ENCODE data around the gene PPP2R3A.
"Not testable (repeated sequence)": the region's sequence is repeated elsewhere in the genome, so short reads cannot be mapped to it uniquely, and the experiment has no call there.

Gene PPP2R3A

DNA sequence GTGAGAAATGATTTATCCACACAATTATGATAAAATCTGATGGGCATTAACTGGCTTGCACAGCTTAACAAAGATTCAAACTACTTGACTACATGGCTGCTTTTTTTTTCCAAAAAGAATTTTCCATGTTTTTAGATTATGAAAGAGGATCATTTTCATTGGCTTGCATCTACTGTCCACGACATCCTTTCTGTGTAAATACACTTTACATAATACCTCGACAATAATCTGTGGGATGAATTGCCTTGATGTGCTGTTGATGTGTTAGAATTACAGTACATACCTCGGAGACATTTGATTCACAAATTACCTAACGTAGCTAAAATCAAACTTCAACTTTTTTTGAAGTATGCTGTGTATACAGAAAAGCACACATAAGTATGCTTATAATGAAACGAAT lies 104.4 kb downstream of the PPP2R3A start:
- no peak overlapping the region for H3K4me3 ChIP-seq (ENCODE audit: low read length in 2 of 2)
- no peaks in the 10 kb centered on the region for H3K9me3 ChIP-seq (ENCODE audit: control insufficient read depth in 2 of 2, low read length in 2 of 2)
- no peaks in the 10 kb centered on the region for H3K27me3 ChIP-seq (ENCODE audit: control insufficient read depth in 1 of 2, insufficient read depth in 2 of 2, low read length in 2 of 2)
- H3K4me1 ChIP-seq (ENCODE audit: control insufficient read depth, insufficient read depth, low read length) = no peaks in the 10 kb centered on the region
- H3K9ac ChIP-seq (ENCODE audit: low read length in 2 of 2) = no peak overlapping the region
- peaks cover 2 to 6% of the 10 kb centered on the region in 2 donors for H3K36me3 ChIP-seq (ENCODE audit: control insufficient read depth in 2 of 2, insufficient read depth in 2 of 2, low read length in 2 of 2)
- no peak overlapping the region for H3K27ac ChIP-seq (ENCODE audit: low read length)

GRCh38 chr3:136070334-136070733 lies 104.8 kb downstream of the PPP2R3A start:
- H3K9me3 ChIP-seq (ENCODE audit: control insufficient read depth in 2 of 2, low read length in 2 of 2) = no peaks in the 10 kb centered on the region
- no peaks in the 10 kb centered on the region for H3K27me3 ChIP-seq (ENCODE audit: control insufficient read depth in 1 of 2, insufficient read depth in 2 of 2, low read length in 2 of 2)
- H3K4me1 ChIP-seq (ENCODE audit: control insufficient read depth, insufficient read depth, low read length) = no peaks in the 10 kb centered on the region
- H3K27ac ChIP-seq (ENCODE audit: low read length) = peak overlapping the region; percentile 59
- H3K4me3 ChIP-seq (ENCODE audit: low read length in 2 of 2) = no peak overlapping the region
- peaks cover 2 to 6% of the 10 kb centered on the region in 2 donors for H3K36me3 ChIP-seq (ENCODE audit: control insufficient read depth in 2 of 2, insufficient read depth in 2 of 2, low read length in 2 of 2)
- H3K9ac ChIP-seq (ENCODE audit: low read length in 2 of 2) = peak overlapping the region in 1 of 2 donors; percentile 30

- peaks cover 0 to 4% of the 10 kb centered on the region in 2 donors for H3K36me3 ChIP-seq (ENCODE audit: control insufficient read depth in 2 of 2, insufficient read depth in 2 of 2, low read length in 2 of 2)
- no peaks in the 10 kb centered on the region for H3K9me3 ChIP-seq (ENCODE audit: control insufficient read depth in 2 of 2, low read length in 2 of 2)
Observed at GRCh38 chr3:136070953-136071949, 105.7 kb downstream of the PPP2R3A start.

DNA sequence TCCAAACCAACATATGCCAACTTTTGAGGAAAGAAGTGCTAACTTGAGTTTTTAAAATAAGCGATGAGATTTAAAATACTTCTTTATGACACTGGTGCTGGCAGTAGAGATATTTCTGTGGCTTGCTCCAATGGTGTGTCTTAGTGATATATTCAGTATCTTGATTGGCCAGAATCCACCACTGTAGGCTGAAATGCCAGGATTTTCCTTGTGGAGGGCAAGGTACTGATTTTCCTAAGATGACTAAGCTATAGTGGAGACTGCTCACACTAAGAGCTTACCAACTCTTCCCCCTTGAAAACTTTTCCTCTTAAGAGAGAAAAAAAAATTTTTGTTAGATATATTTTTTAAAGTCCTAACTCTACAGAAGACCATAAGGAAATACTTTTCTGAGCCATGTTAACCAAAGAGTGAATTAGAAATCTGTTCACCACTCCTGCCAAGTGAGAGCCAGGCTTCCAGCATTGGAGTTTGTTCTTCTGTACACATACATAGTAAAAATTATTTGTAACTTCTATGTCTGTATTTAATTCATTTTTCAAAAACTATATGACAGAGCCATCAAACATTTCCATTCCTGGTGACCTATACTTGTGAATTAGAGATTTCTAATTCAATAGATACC lies 109.1 kb downstream of the PPP2R3A start:
- no peak overlapping the region for H3K27ac ChIP-seq (ENCODE audit: low read length)
- no peaks in the 10 kb centered on the region for H3K27me3 ChIP-seq (ENCODE audit: control insufficient read depth in 1 of 2, insufficient read depth in 2 of 2, low read length in 2 of 2)
- no peak overlapping the region for H3K9ac ChIP-seq (ENCODE audit: low read length in 2 of 2)
- no peaks in the 10 kb centered on the region for H3K36me3 ChIP-seq (ENCODE audit: control insufficient read depth in 2 of 2, insufficient read depth in 2 of 2, low read length in 2 of 2)
- no peak overlapping the region for H3K4me3 ChIP-seq (ENCODE audit: low read length in 2 of 2)
- no peaks in the 10 kb centered on the region for H3K4me1 ChIP-seq (ENCODE audit: control insufficient read depth, insufficient read depth, low read length)
- H3K9me3 ChIP-seq (ENCODE audit: control insufficient read depth in 2 of 2, low read length in 2 of 2) = no peaks in the 10 kb centered on the region

More at GRCh38 chr3:136070953-136071949, 105.7 kb downstream of the PPP2R3A start:
- H3K4me1 ChIP-seq (ENCODE audit: control insufficient read depth, insufficient read depth, low read length) = no peaks in the 10 kb centered on the region
- H3K4me3 ChIP-seq (ENCODE audit: low read length in 2 of 2) = no peak overlapping the region
- peak overlapping the region in 1 of 2 donors; percentile 30 for H3K9ac ChIP-seq (ENCODE audit: low read length in 2 of 2)
- H3K27ac ChIP-seq (ENCODE audit: low read length) = peak overlapping the region; percentile 59
- no peaks in the 10 kb centered on the region for H3K27me3 ChIP-seq (ENCODE audit: control insufficient read depth in 1 of 2, insufficient read depth in 2 of 2, low read length in 2 of 2)

DNA sequence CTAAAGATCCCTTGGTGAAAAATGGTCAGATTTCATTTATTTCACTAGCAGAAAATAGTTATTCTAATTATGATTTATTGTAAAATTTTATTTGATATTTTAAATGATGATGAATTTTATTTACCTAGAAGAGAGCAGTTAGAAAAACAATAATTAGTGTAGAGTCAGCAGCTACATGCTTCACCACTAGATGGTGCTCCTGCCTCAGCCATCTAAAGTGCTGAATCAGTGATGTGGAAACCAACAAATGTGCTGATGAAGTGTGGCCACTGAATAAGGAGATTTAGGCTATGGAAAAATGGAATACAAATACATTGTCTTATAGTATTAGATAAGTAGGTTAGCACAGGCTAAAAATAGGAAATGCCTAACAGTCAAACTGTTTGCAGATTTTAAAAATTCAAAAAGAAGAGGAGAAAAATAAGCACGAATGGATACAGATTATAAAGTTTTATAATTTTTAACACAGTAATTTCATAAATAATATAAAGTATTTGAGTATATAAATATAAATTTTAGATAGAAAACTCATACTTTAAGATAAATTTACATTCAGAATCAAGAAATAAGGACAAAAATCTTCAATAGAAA lies 109.8 kb downstream of the PPP2R3A start:
- Histone ChIP-seq H3K4me3 (ENCODE audit: low read length in 2 of 2) (no peak overlapping the region), H3K9me3 (ENCODE audit: control insufficient read depth in 2 of 2, low read length in 2 of 2) (no peaks in the 10 kb centered on the region), H3K4me1 (ENCODE audit: control insufficient read depth, insufficient read depth, low read length) (no peaks in the 10 kb centered on the region), H3K36me3 (ENCODE audit: control insufficient read depth in 2 of 2, insufficient read depth in 2 of 2, low read length in 2 of 2) (peaks cover 0 to 5% of the 10 kb centered on the region in 2 donors), H3K9ac (ENCODE audit: low read length in 2 of 2) (no peak overlapping the region), H3K27me3 (ENCODE audit: control insufficient read depth in 1 of 2, insufficient read depth in 2 of 2, low read length in 2 of 2) (no peaks in the 10 kb centered on the region), H3K27ac (ENCODE audit: low read length) (no peak overlapping the region)

DNA sequence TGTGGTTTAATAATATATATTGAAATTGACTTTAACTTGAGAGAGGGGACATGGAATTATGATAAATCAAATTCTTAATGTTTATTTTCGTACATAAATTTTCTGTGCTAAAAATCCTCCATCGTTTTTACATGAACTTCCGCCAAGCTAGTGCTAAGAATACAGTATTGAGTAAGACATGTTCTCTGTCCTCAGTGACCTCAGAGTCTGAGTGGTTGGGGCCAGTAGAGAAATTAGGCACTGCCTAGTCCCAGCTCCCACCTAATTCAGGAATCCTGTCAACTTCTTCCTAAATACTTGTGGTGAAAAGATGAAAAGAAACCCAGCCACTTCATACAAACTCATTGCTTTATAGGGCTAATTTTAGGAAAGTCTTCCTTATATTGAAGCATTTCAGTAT lies 110.3 kb downstream of the PPP2R3A start:
- Histone ChIP-seq H3K9ac (ENCODE audit: low read length in 2 of 2) (no peak overlapping the region), H3K4me1 (ENCODE audit: control insufficient read depth, insufficient read depth, low read length) (no peaks in the 10 kb centered on the region), H3K27me3 (ENCODE audit: control insufficient read depth in 1 of 2, insufficient read depth in 2 of 2, low read length in 2 of 2) (no peaks in the 10 kb centered on the region), H3K36me3 (ENCODE audit: control insufficient read depth in 2 of 2, insufficient read depth in 2 of 2, low read length in 2 of 2) (peaks cover 0 to 7% of the 10 kb centered on the region in 2 donors), H3K27ac (ENCODE audit: low read length) (no peak overlapping the region), H3K4me3 (ENCODE audit: low read length in 2 of 2) (no peak overlapping the region), H3K9me3 (ENCODE audit: control insufficient read depth in 2 of 2, low read length in 2 of 2) (no peaks in the 10 kb centered on the region)

DNA sequence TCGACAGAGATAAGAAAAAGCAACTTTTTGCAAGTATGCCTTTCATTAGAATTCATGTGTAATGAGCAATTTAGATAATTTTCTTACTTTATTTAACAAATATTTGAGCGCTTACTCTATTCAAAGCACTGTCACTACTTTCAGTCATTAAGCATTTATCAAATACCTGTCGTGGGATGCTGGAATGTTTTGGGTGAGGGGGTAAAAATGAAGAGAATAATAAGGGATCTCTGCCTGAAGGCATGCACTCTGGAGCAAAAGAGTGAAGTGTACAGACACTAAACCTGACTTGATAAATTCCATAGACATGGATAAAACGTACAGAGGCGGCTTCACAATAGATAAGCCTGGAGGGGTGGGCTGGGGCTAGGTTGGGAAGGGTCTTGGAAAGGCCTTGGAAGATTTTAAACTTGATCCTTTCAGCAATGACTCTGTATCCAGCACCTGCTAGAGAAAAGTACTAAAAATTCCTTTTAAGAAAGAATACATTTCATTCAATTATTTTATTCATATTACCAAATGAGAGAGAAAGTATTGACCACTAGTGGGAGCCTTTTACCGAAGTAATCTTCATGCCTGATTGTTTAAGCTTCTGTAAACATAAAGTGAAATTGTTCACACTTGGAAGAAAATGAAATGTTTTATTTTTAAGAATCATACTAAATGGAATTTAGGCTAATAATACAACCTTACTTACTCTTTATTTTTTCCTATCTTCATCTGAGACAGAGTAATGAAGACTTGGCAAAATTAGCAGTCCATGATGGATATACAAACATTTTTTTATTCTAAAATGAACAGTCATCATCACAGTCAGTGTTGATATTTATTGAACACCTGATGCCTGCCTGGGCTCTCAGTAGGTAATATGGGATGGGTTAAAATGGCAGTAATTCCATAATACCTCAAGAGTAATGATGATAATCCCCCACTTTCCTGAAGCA lies 113.2 kb downstream of the PPP2R3A start:
- H3K4me3 ChIP-seq (ENCODE audit: low read length in 2 of 2) = no peak overlapping the region
- no peaks in the 10 kb centered on the region for H3K4me1 ChIP-seq (ENCODE audit: control insufficient read depth, insufficient read depth, low read length)
- H3K9me3 ChIP-seq (ENCODE audit: control insufficient read depth in 2 of 2, low read length in 2 of 2) = no peaks in the 10 kb centered on the region
- no peaks in the 10 kb centered on the region for H3K27me3 ChIP-seq (ENCODE audit: control insufficient read depth in 1 of 2, insufficient read depth in 2 of 2, low read length in 2 of 2)
- H3K27ac ChIP-seq (ENCODE audit: low read length) = no peak overlapping the region
- H3K9ac ChIP-seq (ENCODE audit: low read length in 2 of 2) = no peak overlapping the region
- H3K36me3 ChIP-seq (ENCODE audit: control insufficient read depth in 2 of 2, insufficient read depth in 2 of 2, low read length in 2 of 2) = peaks cover 7 to 9% of the 10 kb centered on the region in 2 donors

DNA sequence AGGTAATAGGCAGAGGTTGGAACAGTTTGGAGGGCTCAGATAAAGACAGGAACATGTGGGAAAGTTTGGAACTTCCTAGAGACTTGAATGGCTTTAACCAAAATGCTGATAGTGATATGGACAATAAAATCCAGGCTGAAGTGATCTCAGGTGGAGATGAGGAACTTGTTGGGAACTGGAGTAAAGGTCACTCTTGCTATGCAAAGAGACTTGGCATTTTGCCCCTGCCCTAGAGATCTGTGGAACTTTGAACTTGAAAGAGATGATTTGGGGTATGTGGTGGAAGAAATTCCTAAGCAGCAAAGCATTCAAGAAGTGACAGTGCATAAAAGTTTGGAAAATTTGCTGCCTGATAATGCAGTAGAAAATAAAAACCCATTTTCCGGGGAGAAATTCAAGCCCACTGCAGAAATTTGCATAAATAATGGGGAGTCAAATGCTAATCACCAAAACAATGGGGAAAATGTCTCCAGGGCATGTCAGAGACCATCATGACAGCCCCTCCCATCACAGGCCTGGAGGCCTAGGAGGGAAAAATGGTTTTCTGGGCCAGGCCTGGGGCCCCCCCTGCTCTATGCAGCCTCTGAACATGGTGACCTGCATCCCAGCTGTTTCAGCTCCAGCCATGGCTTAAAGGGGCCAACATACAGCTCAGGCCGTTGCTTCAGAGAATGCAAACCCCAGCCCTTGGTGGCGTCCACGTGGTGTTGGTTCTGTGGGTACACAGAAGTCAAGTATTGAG lies 118.3 kb downstream of the PPP2R3A start:
- not testable (repeated sequence) for H3K4me1 ChIP-seq (ENCODE audit: control insufficient read depth, insufficient read depth, low read length); H3K27me3 ChIP-seq (ENCODE audit: control insufficient read depth in 1 of 2, insufficient read depth in 2 of 2, low read length in 2 of 2); H3K27ac ChIP-seq (ENCODE audit: low read length); H3K9me3 ChIP-seq (ENCODE audit: control insufficient read depth in 2 of 2, low read length in 2 of 2); H3K4me3 ChIP-seq (ENCODE audit: low read length in 2 of 2); H3K9ac ChIP-seq (ENCODE audit: low read length in 2 of 2)
- H3K36me3 ChIP-seq (ENCODE audit: control insufficient read depth in 2 of 2, insufficient read depth in 2 of 2, low read length in 2 of 2) = peaks cover 18 to 20% of the 10 kb centered on the region in 2 donors

GRCh38 chr3:136085067-136085466 lies 119.5 kb downstream of the PPP2R3A start:
- H3K4me3 ChIP-seq (ENCODE audit: low read length in 2 of 2); H3K4me1 ChIP-seq (ENCODE audit: control insufficient read depth, insufficient read depth, low read length); H3K9me3 ChIP-seq (ENCODE audit: control insufficient read depth in 2 of 2, low read length in 2 of 2); H3K27me3 ChIP-seq (ENCODE audit: control insufficient read depth in 1 of 2, insufficient read depth in 2 of 2, low read length in 2 of 2); H3K27ac ChIP-seq (ENCODE audit: low read length); H3K9ac ChIP-seq (ENCODE audit: low read length in 2 of 2): not testable (repeated sequence)
- H3K36me3 ChIP-seq (ENCODE audit: control insufficient read depth in 2 of 2, insufficient read depth in 2 of 2, low read length in 2 of 2) = peaks cover 17 to 20% of the 10 kb centered on the region in 2 donors
